Stimulated activated CD8-positive, alpha-beta memory T cell treated with anti-CD3 and anti-CD28 coated beads, Interleukin-4, amount 100 ng/mL, for 48 hours (primary cell): ENCODE results near the gene VPS50.

Experiments
- DNase-seq: peaks from one replicate; pipeline ENCODE4 v3.0.0-alpha.2; 2020

The VPS50 gene

GRCh38 chr7:93231799-93232672, at the start of gene VPS50:
TSS of gene VPS50 (plus strand) at chr7:93232366. CDS start at chr7:93232468, 102 bp downstream.
- DNase-seq = peak; percentile 89

- no peak for DNase-seq
These were observed 46.7 kb upstream of the VPS50 start for GRCh38 chr7:93185303-93186027.

- DNase-seq = no peak
These were observed 43.1 kb upstream of the VPS50 start for GRCh38 chr7:93188870-93189634.

- no peak for DNase-seq
These were observed 37.8 kb upstream of the VPS50 start for GRCh38 chr7:93194386-93194785.

GRCh38 chr7:93196336-93196735, 35.8 kb upstream of the VPS50 start:
- no peak for DNase-seq

GRCh38 chr7:93198472-93198871, 33.7 kb upstream of the VPS50 start:
- DNase-seq = no peak

GRCh38 chr7:93202594-93203250, 29.4 kb upstream of the VPS50 start:
- DNase-seq = no peak

GRCh38 chr7:93203496-93203895, 28.7 kb upstream of the VPS50 start:
- DNase-seq = no peak

GRCh38 chr7:93205046-93205445, 27.1 kb upstream of the VPS50 start:
- no peak for DNase-seq

GRCh38 chr7:93211228-93211818, 20.8 kb upstream of the VPS50 start:
- DNase-seq = no peak

GRCh38 chr7:93212881-93213280, 19.3 kb upstream of the VPS50 start:
- no peak for DNase-seq

- no peak for DNase-seq
These were observed 13.0 kb upstream of the VPS50 start for GRCh38 chr7:93218997-93219827.

GRCh38 chr7:93219868-93220267, 12.3 kb upstream of the VPS50 start:
- DNase-seq = no peak

- DNase-seq = no peak
These were observed 5.9 kb upstream of the VPS50 start, which contains the start of gene HEPACAM2 for GRCh38 chr7:93226310-93226709. TSS of gene HEPACAM2 (minus strand) at chr7:93226469.

- no peak for DNase-seq
These were observed 3.9 kb upstream of the VPS50 start for GRCh38 chr7:93228302-93228701.

- no peak for DNase-seq
These were observed 907 bp upstream of the VPS50 start for GRCh38 chr7:93231259-93231658.

GRCh38 chr7:93232673-93233018, 480 bp downstream of the VPS50 start:
- no peak for DNase-seq

- DNase-seq = no peak
These were observed 3.4 kb downstream of the VPS50 start for GRCh38 chr7:93235541-93235940.

GRCh38 chr7:93238131-93238530, 6.0 kb downstream of the VPS50 start:
- DNase-seq = no peak

- DNase-seq = no peak
These were observed 6.6 kb downstream of the VPS50 start for GRCh38 chr7:93238748-93239147.

GRCh38 chr7:93239824-93240223, 7.7 kb downstream of the VPS50 start:
- DNase-seq = no peak

- DNase-seq = no peak
These were observed 9.9 kb downstream of the VPS50 start for GRCh38 chr7:93242106-93242505.
